GM10847 (cell line): ENCODE measurements around the gene MAST4.

Experiments used
- POLR2A ChIP-seq: IDR thresholded peaks from 2 replicates; pipeline ENCODE4 v1.6.1; 2011; ENCODE audit not compliant: insufficient read length; ENCODE audit errors: extremely low read depth

MAST4 gene

GRCh38 chr5:67042176-67043003, 446.2 kb downstream of the MAST4 start:
- TF ChIP-seq POLR2A: no peak

GRCh38 chr5:67043796-67044511, 447.8 kb downstream of the MAST4 start:
- no peak for TF ChIP-seq POLR2A

- TF ChIP-seq POLR2A: no peak
Observed at GRCh38 chr5:67045816-67046740, 449.9 kb downstream of the MAST4 start.

DNA sequence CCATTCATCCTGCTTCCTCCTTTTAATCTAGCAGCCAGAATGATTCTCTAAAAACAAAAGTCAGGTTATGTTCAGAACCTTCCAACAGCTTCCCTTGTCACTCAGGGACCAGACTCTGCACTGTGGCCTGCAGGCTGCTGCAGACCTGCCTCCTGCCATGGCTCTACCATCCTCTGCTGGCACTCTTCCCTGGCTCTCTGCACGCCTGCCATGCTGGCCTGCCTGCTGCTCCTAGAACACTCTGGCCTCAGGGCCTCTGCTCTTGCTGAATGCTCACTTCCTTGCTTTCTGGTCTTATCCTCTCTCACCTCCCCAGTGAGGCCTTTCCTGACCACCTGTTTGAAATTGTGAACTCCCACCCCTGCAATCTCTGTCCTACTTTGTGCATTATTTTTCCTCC, 451.0 kb downstream of the MAST4 start:
- no peak for TF ChIP-seq POLR2A

DNA sequence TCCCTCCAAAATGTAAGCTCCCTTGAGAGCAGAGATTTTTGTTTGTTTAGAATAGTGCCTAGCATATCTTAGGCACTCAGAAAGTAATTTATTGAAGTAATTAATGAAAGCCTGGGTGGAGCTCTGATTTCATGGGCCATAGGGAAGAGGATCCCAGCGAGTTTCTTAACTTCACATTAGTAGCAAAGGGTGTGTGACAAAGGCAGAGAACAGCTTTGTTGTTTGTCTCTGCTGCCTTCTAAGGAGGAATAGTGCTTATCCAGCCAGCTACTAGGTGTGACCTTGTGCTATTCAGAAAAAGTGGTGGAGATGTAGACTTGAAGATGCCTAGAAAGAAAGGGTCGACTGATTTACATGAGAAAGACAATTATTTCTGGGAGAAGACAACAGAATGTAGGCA, 451.4 kb downstream of the MAST4 start:
- TF ChIP-seq POLR2A: no peak

DNA sequence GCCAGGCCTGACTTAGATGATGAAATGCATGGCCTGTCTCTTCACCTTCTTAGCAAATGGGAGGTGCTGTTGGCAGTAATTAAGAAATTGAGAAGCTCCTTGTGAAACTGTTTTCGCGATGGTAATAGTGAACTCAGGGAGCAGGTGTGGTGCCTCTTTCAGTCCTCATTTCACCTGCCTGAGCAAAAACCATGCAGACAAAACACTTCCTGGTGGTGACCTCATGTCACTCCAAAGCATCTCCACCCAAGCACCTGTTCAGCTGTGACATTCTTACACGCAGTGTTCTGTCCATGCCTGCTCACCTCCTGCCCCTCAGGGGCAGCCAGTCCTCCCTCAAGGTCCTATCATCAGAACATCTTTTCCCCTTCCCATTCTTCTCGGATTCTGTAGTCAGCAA, 453.9 kb downstream of the MAST4 start:
- no peak for TF ChIP-seq POLR2A

DNA sequence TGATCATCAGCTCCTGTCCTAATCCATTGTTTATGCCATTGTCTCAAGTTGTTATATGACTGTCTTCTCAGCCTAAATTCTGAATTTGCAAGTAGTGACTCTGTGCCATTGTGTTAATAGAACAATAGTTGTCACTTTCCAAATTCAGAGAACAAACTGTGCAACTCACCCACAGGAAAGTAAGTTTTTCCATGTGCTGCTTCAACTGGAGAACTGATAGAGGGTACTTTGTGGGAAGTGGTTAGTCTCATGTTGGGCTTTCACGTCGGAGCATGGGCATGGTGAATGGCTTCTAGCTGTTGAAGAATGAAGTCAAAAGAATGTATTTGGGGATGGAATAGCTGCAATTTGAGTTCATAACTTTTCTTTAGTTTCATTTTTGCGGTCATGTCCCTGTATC, 454.4 kb downstream of the MAST4 start:
- no peak for TF ChIP-seq POLR2A

GRCh38 chr5:67051164-67051563, 455.0 kb downstream of the MAST4 start:
- no peak for TF ChIP-seq POLR2A

GRCh38 chr5:67052034-67052433, 455.8 kb downstream of the MAST4 start:
- no peak for TF ChIP-seq POLR2A

GRCh38 chr5:67053229-67053628, 457.0 kb downstream of the MAST4 start:
- TF ChIP-seq POLR2A: no peak

DNA sequence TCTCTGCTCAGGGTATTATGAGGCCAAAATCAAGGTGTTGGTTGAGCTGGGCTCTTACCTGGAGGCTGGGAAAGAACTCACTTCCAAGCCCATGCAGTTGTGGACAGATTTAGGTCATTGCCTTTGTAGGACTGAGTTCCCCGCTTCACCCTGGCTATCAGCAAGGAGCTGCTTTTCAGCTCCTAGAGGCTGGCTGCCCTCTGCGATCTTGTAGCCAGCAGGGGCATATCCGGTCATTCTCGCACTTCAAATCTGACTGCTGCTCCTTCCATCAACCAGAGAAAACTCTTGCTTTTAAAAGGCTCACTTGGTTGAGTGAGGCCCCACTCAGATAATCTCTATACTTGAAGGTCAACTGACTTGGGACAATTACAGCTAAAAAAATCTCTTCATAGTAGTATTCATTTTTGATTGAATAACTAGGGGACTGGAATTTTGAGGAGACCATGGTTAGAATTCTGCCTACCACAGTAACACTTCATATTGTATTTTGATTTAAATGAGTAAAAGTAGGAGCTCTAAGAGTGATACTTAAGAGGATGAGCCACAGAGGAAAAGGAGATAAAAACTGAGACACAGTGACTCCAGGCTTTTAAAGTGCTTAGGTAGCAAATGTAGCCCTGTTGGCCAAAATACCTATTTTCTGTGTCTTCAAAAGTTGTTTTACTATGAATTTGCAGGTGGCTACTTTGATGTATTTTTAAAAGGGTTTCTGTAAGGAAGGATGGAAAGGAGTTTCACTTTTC, 463.0 kb downstream of the MAST4 start:
- no peak for TF ChIP-seq POLR2A

- no peak for TF ChIP-seq POLR2A
Observed at GRCh38 chr5:67059744-67060490, 463.7 kb downstream of the MAST4 start.

DNA sequence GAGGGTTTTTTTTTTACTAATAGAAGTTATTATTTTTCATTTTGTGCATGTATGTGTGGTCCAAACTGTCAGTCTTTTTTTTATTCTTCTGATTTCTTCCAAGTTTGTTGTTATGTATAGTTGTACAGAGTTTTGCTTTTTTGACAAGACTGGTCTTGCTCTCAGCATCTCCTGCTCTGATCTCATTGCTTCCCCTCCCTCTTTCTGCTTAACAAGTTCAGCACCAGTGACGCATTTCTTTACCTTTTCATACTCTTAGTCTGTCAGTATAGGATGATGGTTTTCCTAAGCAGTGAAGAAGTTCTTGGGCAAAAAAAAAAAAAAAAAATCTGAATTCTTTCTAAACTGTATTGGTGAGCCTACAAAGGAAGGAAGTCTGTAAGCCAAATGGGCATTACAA, 465.3 kb downstream of the MAST4 start:
- no peak for TF ChIP-seq POLR2A

DNA sequence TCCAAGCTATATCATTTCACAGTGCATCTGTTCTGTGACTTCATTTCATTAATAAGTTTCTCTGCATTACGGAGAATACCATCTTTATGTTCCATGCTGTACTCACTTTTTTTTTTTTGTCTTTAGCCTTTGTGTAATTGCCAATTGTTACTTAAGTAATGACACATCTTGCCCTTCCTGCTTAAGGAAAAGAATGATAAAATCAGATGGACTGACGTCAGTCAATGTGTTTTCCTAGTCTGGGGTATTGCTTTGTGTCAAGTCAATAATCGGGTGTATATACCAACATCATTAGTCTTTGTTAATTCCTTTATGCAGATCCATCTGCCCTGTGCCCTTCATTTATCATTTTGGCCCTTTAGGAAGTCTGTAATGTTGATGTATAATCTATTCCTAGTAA, 466.9 kb downstream of the MAST4 start:
- no peak for TF ChIP-seq POLR2A
